IMR-90 (cell line): Measurements from ENCODE around the gene ZNF300.

Experiments used
- BHLHE40 ChIP-seq: fragments of 150-350 bp; IDR thresholded peaks from 2 replicates; pipeline ENCODE4 v1.6.1; 2016; ENCODE audit warnings: mild to moderate bottlenecking, low read depth, low read length
- CEBPB ChIP-seq: IDR thresholded peaks from 2 replicates; pipeline ENCODE4 v1.6.1; 2012; ENCODE audit warnings: low read depth, low read length, improper control_type of control experiment
- CHD1 ChIP-seq: IDR thresholded peaks from 2 replicates; pipeline ENCODE4 v1.6.1; 2012; ENCODE audit warnings: low read depth, low read length, improper control_type of control experiment
- CTCF ChIP-seq: conservative IDR thresholded peaks from 2 replicates; pipeline ENCODE4 v1.5.1; 2012; ENCODE audit warnings: mild to moderate bottlenecking, low read depth, low read length, improper control_type of control experiment
- MAFK ChIP-seq: IDR thresholded peaks from 2 replicates; pipeline ENCODE4 v1.6.1; 2012; ENCODE audit warnings: low read depth, low read length, improper control_type of control experiment
- MAZ ChIP-seq: IDR thresholded peaks from 2 replicates; pipeline ENCODE4 v1.6.1; 2012; ENCODE audit warnings: low read depth, mild to moderate bottlenecking, low read length, improper control_type of control experiment, moderate library complexity, borderline replicate concordance
- POLR2A ChIP-seq: IDR thresholded peaks from 2 replicates; pipeline ENCODE4 v1.6.1; 2012; ENCODE audit warnings: mild to moderate bottlenecking, low read depth, low read length
- RAD21 ChIP-seq: IDR thresholded peaks from 2 replicates; pipeline ENCODE4 v1.6.1; 2012; ENCODE audit warnings: low read length, improper control_type of control experiment
- RCOR1 ChIP-seq: IDR thresholded peaks from 2 replicates; pipeline ENCODE4 v1.6.1; 2012; ENCODE audit warnings: mild to moderate bottlenecking, low read length, improper control_type of control experiment; ENCODE audit not compliant: insufficient replicate concordance
- RFX5 ChIP-seq: IDR thresholded peaks from 2 replicates; pipeline ENCODE4 v1.8.0; 2012; ENCODE audit warnings: low read depth, mild to moderate bottlenecking, low read length, moderate library complexity
- USF2 ChIP-seq: fragments of 150-350 bp; IDR thresholded peaks from 2 replicates; pipeline ENCODE4 v1.6.1; 2017; ENCODE audit warnings: mild to moderate bottlenecking, antibody characterized with exemption, low read length, low read depth

GRCh38 chr5:150918613-150919012 is 13.8 kb upstream of the ZNF300 start:
- TF ChIP-seq RCOR1 = no peak
- TF ChIP-seq CTCF = no peak
- no peak for TF ChIP-seq CHD1
- TF ChIP-seq MAFK = no peak
- no peak for TF ChIP-seq RAD21
- no peak for TF ChIP-seq RFX5
- no peak for TF ChIP-seq BHLHE40
- no peak for TF ChIP-seq POLR2A
- no peak for TF ChIP-seq CEBPB
- TF ChIP-seq MAZ = no peak
- TF ChIP-seq USF2 = no peak
